ENCODE data around the gene TTC27. TPM values are rescaled to one million over a fixed set of nuclear protein-coding genes. Genes with fewer than 3 reads are reported as not detected.

The TTC27 gene
- polyA plus RNA-seq, 1 donor from 2014 or later: 11.1 TPM

- no peak overlapping the region for H3K27ac ChIP-seq (ENCODE audit: low read length)
- no peaks in the 10 kb centered on the region for H3K79me2 ChIP-seq (replicated peaks; ENCODE audit: insufficient read depth, low read length)
- no peaks in the 10 kb centered on the region for H3K36me3 ChIP-seq (ENCODE audit: insufficient read depth, low read length)
- H3K4me2 ChIP-seq (ENCODE audit: low read length): no peak overlapping the region
- H3K27me3 ChIP-seq (ENCODE audit: insufficient read depth, low read depth, low read length): no peaks in the 10 kb centered on the region
- TF ChIP-seq EZH2 (IDR thresholded peaks at IDR 0.05; ENCODE audit: borderline replicate concordance, insufficient read depth, low read length, poor library complexity, severe bottlenecking) (no peak), MXI1 (conservative IDR thresholded peaks at IDR 0.05; ENCODE audit: poor library complexity, severe bottlenecking) (no peak), EP300 (conservative IDR thresholded peaks at IDR 0.05; ENCODE audit: poor library complexity, severe bottlenecking) (no peak), TAF1 (IDR thresholded peaks at IDR 0.05; ENCODE audit: low read depth) (no peak), SMC3 (conservative IDR thresholded peaks at IDR 0.05; ENCODE audit: poor library complexity) (no peak), POLR2AphosphoS5 (IDR thresholded peaks at IDR 0.05) (no peak), RAD21 (conservative IDR thresholded peaks at IDR 0.05) (no peak), REST (IDR thresholded peaks at IDR 0.05; ENCODE audit: borderline replicate concordance) (no peak), CTCF (IDR thresholded peaks at IDR 0.05; ENCODE audit: poor library complexity, severe bottlenecking) (no peak)
- H2AFZ ChIP-seq (ENCODE audit: low read depth, low read length): no peak overlapping the region
- no peak overlapping the region for H3K9ac ChIP-seq (ENCODE audit: low read length)
- H3F3A ChIP-seq (ENCODE audit: insufficient read depth, low read length, poor library complexity, severe bottlenecking): no peaks in the 10 kb centered on the region
- no peaks in the 10 kb centered on the region for H3K9me2 ChIP-seq (ENCODE audit: insufficient read depth, low read length)
- H3K4me3 ChIP-seq (ENCODE audit: low read length): no peak overlapping the region
- H3K9me3 ChIP-seq (ENCODE audit: low read length): no peaks in the 10 kb centered on the region
- no peaks in the 10 kb centered on the region for H4K20me1 ChIP-seq (ENCODE audit: insufficient read depth)
These were observed 205.9 kb downstream of the TTC27 start for GRCh38 chr2:32833709-32834108.

- Histone ChIP-seq H4K20me1 (ENCODE audit: insufficient read depth) (no peaks in the 10 kb centered on the region), H3K4me2 (ENCODE audit: low read length) (no peak overlapping the region), H3K9me2 (ENCODE audit: insufficient read depth, low read length) (no peaks in the 10 kb centered on the region), H3K9ac (ENCODE audit: low read length) (no peak overlapping the region), H3F3A (ENCODE audit: insufficient read depth, low read length, poor library complexity, severe bottlenecking) (no peaks in the 10 kb centered on the region), H3K27ac (ENCODE audit: low read length) (no peak overlapping the region), H3K9me3 (ENCODE audit: low read length) (no peaks in the 10 kb centered on the region), H3K36me3 (ENCODE audit: insufficient read depth, low read length) (no peaks in the 10 kb centered on the region), H3K4me3 (ENCODE audit: low read length) (no peak overlapping the region), H2AFZ (ENCODE audit: low read depth, low read length) (no peak overlapping the region), H3K27me3 (ENCODE audit: insufficient read depth, low read depth, low read length) (no peaks in the 10 kb centered on the region), H3K79me2 (replicated peaks; ENCODE audit: insufficient read depth, low read length) (no peaks in the 10 kb centered on the region)
- TF ChIP-seq EP300 (conservative IDR thresholded peaks at IDR 0.05; ENCODE audit: poor library complexity, severe bottlenecking): no peak
- TF ChIP-seq REST (IDR thresholded peaks at IDR 0.05; ENCODE audit: borderline replicate concordance): no peak
- no peak for TF ChIP-seq MXI1 (conservative IDR thresholded peaks at IDR 0.05; ENCODE audit: poor library complexity, severe bottlenecking)
- no peak for TF ChIP-seq TAF1 (IDR thresholded peaks at IDR 0.05; ENCODE audit: low read depth)
- TF ChIP-seq POLR2AphosphoS5 (IDR thresholded peaks at IDR 0.05): no peak
- TF ChIP-seq CTCF (IDR thresholded peaks at IDR 0.05; ENCODE audit: poor library complexity, severe bottlenecking): no peak
- TF ChIP-seq RAD21 (conservative IDR thresholded peaks at IDR 0.05): no peak
- no peak for TF ChIP-seq EZH2 (IDR thresholded peaks at IDR 0.05; ENCODE audit: borderline replicate concordance, insufficient read depth, low read length, poor library complexity, severe bottlenecking)
- TF ChIP-seq SMC3 (conservative IDR thresholded peaks at IDR 0.05; ENCODE audit: poor library complexity): no peak
These were observed 207.3 kb downstream of the TTC27 start for GRCh38 chr2:32835148-32835547.

Data from neural cell (in vitro differentiated cells).